ENCODE measurements around the gene ZC3H18. TPM values are rescaled to one million over a fixed set of nuclear protein-coding genes. Genes with fewer than 3 reads are reported as not detected.
A peak's percentile ranks its signal among the peaks of the same experiment; 100 is the strongest.
"Not testable (repeated sequence)": the region's sequence is repeated elsewhere in the genome, so short reads cannot be mapped to it uniquely, and the experiment has no call there.

Gene ZC3H18
- total RNA-seq, 1 donor from 2014 or later = 48.9 TPM

- Mint-ChIP-seq H3K4me3 (ENCODE audit: unreplicated experiment) (peak overlapping the region; percentile 25), H3K4me1 (ENCODE audit: low read depth, unreplicated experiment) (peaks cover 35% of the 10 kb centered on the region), H3K27ac (ENCODE audit: unreplicated experiment) (peak overlapping the region; percentile 17), H3K36me3 (ENCODE audit: unreplicated experiment) (no peaks in the 10 kb centered on the region), H3K9me3 (ENCODE audit: unreplicated experiment) (peaks cover 1% of the 10 kb centered on the region), H3K27me3 (ENCODE audit: unreplicated experiment) (peaks cover 2% of the 10 kb centered on the region)
- no peak for TF ChIP-seq CTCF (IDR thresholded peaks at IDR 0.05; ENCODE audit: partially characterized antibody, unreplicated experiment)
- no peak for DNase-seq
Measured at GRCh38 chr16:88606148-88606757, 36.0 kb downstream of the ZC3H18 start.

GRCh38 chr16:88608076-88608475, 37.9 kb downstream of the ZC3H18 start:
- Mint-ChIP-seq H3K27ac (ENCODE audit: unreplicated experiment) (no peak overlapping the region), H3K36me3 (ENCODE audit: unreplicated experiment) (no peaks in the 10 kb centered on the region), H3K9me3 (ENCODE audit: unreplicated experiment) (peaks cover 1% of the 10 kb centered on the region), H3K4me1 (ENCODE audit: low read depth, unreplicated experiment) (peaks cover 41% of the 10 kb centered on the region), H3K4me3 (ENCODE audit: unreplicated experiment) (no peak overlapping the region), H3K27me3 (ENCODE audit: unreplicated experiment) (no peaks in the 10 kb centered on the region)
- TF ChIP-seq CTCF (IDR thresholded peaks at IDR 0.05; ENCODE audit: partially characterized antibody, unreplicated experiment) = no peak
- DNase-seq = no peak

GRCh38 chr16:88609426-88609825, 39.2 kb downstream of the ZC3H18 start:
- H3K4me1 Mint-ChIP-seq (ENCODE audit: low read depth, unreplicated experiment) = peaks cover 53% of the 10 kb centered on the region
- H3K36me3 Mint-ChIP-seq (ENCODE audit: unreplicated experiment); H3K27ac Mint-ChIP-seq (ENCODE audit: unreplicated experiment); H3K27me3 Mint-ChIP-seq (ENCODE audit: unreplicated experiment); H3K4me3 Mint-ChIP-seq (ENCODE audit: unreplicated experiment); H3K9me3 Mint-ChIP-seq (ENCODE audit: unreplicated experiment); DNase-seq: not testable (repeated sequence)

- H3K27ac Mint-ChIP-seq (ENCODE audit: unreplicated experiment) = no peak overlapping the region
- TF ChIP-seq CTCF (IDR thresholded peaks at IDR 0.05; ENCODE audit: partially characterized antibody, unreplicated experiment) = peak; percentile 53
- DNase-seq = no peak
- H3K9me3 Mint-ChIP-seq (ENCODE audit: unreplicated experiment) = peaks cover 8% of the 10 kb centered on the region
- H3K4me1 Mint-ChIP-seq (ENCODE audit: low read depth, unreplicated experiment) = peaks cover 57% of the 10 kb centered on the region
- peaks cover 6% of the 10 kb centered on the region for H3K27me3 Mint-ChIP-seq (ENCODE audit: unreplicated experiment)
- no peaks in the 10 kb centered on the region for H3K36me3 Mint-ChIP-seq (ENCODE audit: unreplicated experiment)
- no peak overlapping the region for H3K4me3 Mint-ChIP-seq (ENCODE audit: unreplicated experiment)
Measured at GRCh38 chr16:88610080-88610479, 39.9 kb downstream of the ZC3H18 start.

- H3K27me3 Mint-ChIP-seq (ENCODE audit: unreplicated experiment) = peaks cover 10% of the 10 kb centered on the region
- no peaks in the 10 kb centered on the region for H3K36me3 Mint-ChIP-seq (ENCODE audit: unreplicated experiment)
- peaks cover 58% of the 10 kb centered on the region for H3K4me1 Mint-ChIP-seq (ENCODE audit: low read depth, unreplicated experiment)
- peak; percentile 72 for DNase-seq
- H3K27ac Mint-ChIP-seq (ENCODE audit: unreplicated experiment) = peak overlapping the region; percentile 86
- TF ChIP-seq CTCF (IDR thresholded peaks at IDR 0.05; ENCODE audit: partially characterized antibody, unreplicated experiment) = no peak
- peak overlapping the region; percentile 77 for H3K4me3 Mint-ChIP-seq (ENCODE audit: unreplicated experiment)
- peaks cover 13% of the 10 kb centered on the region for H3K9me3 Mint-ChIP-seq (ENCODE audit: unreplicated experiment)
Measured at GRCh38 chr16:88610909-88611812, 41.0 kb downstream of the ZC3H18 start.
